ENCODE results near the gene NATD1. TPM values are rescaled to one million over a fixed set of nuclear protein-coding genes. Genes with fewer than 3 reads are reported as not detected.

Gene NATD1, protein sequence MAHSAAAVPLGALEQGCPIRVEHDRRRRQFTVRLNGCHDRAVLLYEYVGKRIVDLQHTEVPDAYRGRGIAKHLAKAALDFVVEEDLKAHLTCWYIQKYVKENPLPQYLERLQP
- 10 to 100 TPM in 3 of 4 donors, 1 to 10 TPM in 1; 8.9 to 22.2 (median 15.4) TPM for total RNA-seq

- H3K27ac ChIP-seq, result peak within 1 kb of the TSS; percentile 11 to 91 (median 79)
- peak within 1 kb of the TSS; percentile 79 to 84 for H3K4me3 ChIP-seq
- no peaks in the 10 kb centered on the region for H3K36me3 ChIP-seq
- peak; percentile 91 for ATAC-seq
- no peaks in the 10 kb centered on the region for H3K9me3 ChIP-seq
- WGBS, 2 donors (ENCODE audit: low coverage in 1 of 2), result 0% methylated on average over 7 to 10 of the region's 117 CpGs
- TF ChIP-seq, protein P1, sequence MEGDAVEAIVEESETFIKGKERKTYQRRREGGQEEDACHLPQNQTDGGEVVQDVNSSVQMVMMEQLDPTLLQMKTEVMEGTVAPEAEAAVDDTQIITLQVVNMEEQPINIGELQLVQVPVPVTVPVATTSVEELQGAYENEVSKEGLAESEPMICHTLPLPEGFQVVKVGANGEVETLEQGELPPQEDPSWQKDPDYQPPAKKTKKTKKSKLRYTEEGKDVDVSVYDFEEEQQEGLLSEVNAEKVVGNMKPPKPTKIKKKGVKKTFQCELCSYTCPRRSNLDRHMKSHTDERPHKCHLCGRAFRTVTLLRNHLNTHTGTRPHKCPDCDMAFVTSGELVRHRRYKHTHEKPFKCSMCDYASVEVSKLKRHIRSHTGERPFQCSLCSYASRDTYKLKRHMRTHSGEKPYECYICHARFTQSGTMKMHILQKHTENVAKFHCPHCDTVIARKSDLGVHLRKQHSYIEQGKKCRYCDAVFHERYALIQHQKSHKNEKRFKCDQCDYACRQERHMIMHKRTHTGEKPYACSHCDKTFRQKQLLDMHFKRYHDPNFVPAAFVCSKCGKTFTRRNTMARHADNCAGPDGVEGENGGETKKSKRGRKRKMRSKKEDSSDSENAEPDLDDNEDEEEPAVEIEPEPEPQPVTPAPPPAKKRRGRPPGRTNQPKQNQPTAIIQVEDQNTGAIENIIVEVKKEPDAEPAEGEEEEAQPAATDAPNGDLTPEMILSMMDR (IDR thresholded peaks at IDR 0.05), result peak in 1 of 4 experiments; percentile 7
- no peak for TF ChIP-seq EP300 (IDR thresholded peaks at IDR 0.05)
- peak in 1 of 2 donors; percentile 15 for TF ChIP-seq POLR2A (IDR thresholded peaks at IDR 0.05)
- TF ChIP-seq POLR2AphosphoS5 (IDR thresholded peaks at IDR 0.05), result peak; percentile 17
- H3K27me3 ChIP-seq, result no peaks in the 10 kb centered on the region
- H3K4me1 ChIP-seq, result peaks cover 0 to 48% (median 22%) of the 10 kb centered on the region in 3 donors
Measured at GRCh38 chr17:21252796-21253645, at the start of gene NATD1. Gene NATD1 (minus strand): TSS chr17:21253410. CDS start chr17:21253264, 146 bp downstream.

GRCh38 chr17:21301593-21302550 is 48.7 kb upstream of the NATD1 start:
- no peak overlapping the region for H3K4me3 ChIP-seq
- H3K4me1 ChIP-seq, result peaks cover 0 to 13% (median 0%) of the 10 kb centered on the region in 3 donors
- H3K27me3 ChIP-seq, result no peaks in the 10 kb centered on the region
- ATAC-seq, result no peak
- no peak overlapping the region for H3K27ac ChIP-seq
- 55 to 61% methylated on average over 3 to 10 of the region's 19 CpGs for WGBS, 2 donors (ENCODE audit: low coverage in 1 of 2)
- no peaks in the 10 kb centered on the region for H3K9me3 ChIP-seq
- peaks cover 0 to 90% of the 10 kb centered on the region in 2 donors for H3K36me3 ChIP-seq
- TF ChIP-seq, protein P1 (IDR thresholded peaks at IDR 0.05), result no peak
- TF ChIP-seq POLR2A (IDR thresholded peaks at IDR 0.05) (no peak), POLR2AphosphoS5 (IDR thresholded peaks at IDR 0.05) (no peak), EP300 (IDR thresholded peaks at IDR 0.05) (no peak)

DNA sequence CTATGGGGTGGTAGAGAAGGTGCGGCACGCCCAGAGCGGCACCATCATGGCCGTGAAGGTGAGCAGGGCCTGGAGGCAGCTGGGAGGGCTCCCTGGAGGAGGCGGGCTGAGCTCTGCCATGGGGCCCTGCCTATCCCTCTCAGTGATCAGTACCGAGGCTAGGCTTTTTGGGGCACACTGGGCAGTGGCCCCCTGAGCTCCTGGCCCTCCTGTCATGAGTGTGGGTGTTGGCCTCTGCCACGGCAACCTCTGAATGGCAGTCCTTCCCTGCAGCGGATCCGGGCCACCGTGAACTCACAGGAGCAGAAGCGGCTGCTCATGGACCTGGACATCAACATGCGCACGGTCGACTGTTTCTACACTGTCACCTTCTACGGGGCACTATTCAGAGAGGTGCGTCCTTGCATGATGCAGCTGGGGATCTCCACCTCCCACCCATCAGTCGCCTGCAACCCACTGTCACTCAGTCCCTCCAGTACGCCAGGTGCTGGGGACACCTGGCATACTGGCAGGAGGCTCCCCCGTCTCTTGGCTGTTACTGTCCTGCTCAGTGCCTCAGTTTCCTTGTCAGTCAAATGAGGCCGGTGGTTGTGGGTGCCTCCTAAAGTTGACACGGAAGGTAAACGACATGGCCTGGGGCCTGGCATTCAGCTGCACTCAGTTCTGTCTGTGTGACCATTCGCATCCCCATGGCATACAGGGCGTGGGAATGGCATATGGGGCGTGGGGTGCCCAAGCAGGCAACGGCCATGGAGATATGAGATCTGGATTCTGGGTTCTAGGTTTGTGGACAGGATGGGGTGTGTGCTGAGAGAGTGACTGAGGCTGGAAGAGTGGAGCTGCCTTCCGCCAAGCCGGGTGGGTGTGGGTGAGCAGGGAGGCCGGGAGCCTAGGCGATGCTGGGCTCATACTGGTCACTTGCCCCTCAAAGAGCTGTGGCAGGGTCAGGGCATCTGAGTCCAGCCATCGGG is 47.7 kb upstream of the NATD1 start:
- peaks cover 0 to 80% of the 10 kb centered on the region in 2 donors for H3K36me3 ChIP-seq
- ATAC-seq, result no peak
- no peak overlapping the region for H3K27ac ChIP-seq
- H3K9me3 ChIP-seq, result no peaks in the 10 kb centered on the region
- no peaks in the 10 kb centered on the region for H3K27me3 ChIP-seq
- no peak overlapping the region for H3K4me3 ChIP-seq
- peaks cover 0 to 23% (median 5%) of the 10 kb centered on the region in 3 donors for H3K4me1 ChIP-seq
- WGBS, 2 donors (ENCODE audit: low coverage in 1 of 2), result 71% methylated on average over 19 to 29 of the region's 31 CpGs
- no peak for TF ChIP-seq EP300 (IDR thresholded peaks at IDR 0.05)
- no peak for TF ChIP-seq POLR2A (IDR thresholded peaks at IDR 0.05)
- TF ChIP-seq POLR2AphosphoS5 (IDR thresholded peaks at IDR 0.05), result no peak
- TF ChIP-seq, protein P1 (IDR thresholded peaks at IDR 0.05), result no peak

DNA sequence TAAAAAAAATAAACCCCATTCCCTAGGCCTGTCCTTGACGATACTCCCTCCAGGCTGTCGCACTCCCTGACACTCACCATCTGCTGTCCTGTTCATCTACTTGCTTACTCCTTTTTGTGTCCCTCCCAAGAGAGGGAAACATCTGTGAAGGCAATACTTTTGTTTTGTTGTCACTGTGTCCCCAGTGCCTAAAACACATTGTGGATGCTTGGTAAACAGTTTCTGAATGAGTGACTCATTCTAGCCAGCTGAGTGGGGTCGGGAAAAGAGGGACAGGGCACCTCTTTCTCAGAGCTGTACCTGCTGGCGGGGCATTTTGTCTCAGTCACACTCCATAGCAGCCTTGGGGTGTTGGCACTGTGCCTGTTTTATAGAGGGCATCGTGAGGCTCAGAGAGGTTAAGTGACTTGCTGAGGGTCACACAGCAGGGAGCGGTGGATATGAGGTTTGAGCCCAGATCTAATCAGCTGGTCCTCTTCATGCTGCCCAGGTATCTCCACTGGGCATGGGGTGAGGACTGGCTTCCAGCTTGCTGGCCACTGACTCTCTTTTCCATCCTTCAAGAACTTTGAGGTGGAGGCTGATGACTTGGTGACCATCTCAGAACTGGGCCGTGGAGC is 46.9 kb upstream of the NATD1 start:
- Histone ChIP-seq H3K4me1 (peaks cover 0 to 31% (median 13%) of the 10 kb centered on the region in 3 donors), H3K27me3 (peaks cover 5% of the 10 kb centered on the region), H3K27ac (no peak overlapping the region), H3K4me3 (no peak overlapping the region), H3K9me3 (no peaks in the 10 kb centered on the region), H3K36me3 (peaks cover 0 to 74% of the 10 kb centered on the region in 2 donors)
- TF ChIP-seq POLR2AphosphoS5 (IDR thresholded peaks at IDR 0.05) (no peak), POLR2A (IDR thresholded peaks at IDR 0.05) (no peak), EP300 (IDR thresholded peaks at IDR 0.05) (no peak)
- TF ChIP-seq, protein P1 (IDR thresholded peaks at IDR 0.05), result no peak
- ATAC-seq, result no peak
- 46 to 52% methylated on average over 6 of the region's 7 CpGs for WGBS, 2 donors (ENCODE audit: low coverage in 1 of 2)
